Astrocyte of the spinal cord (primary cell): ENCODE data around the gene MRPL46.
"Not testable (repeated sequence)": the region's sequence is repeated elsewhere in the genome, so short reads cannot be mapped to it uniquely, and the experiment has no call there.

Experiments used
- DNase-seq: peaks from one replicate; pipeline ENCODE4 v3.0.0; 2011; ENCODE audit warnings: low read depth, low spot score
- H3K4me3 ChIP-seq: 2 replicates; pipeline ENCODE4 v1.5.1; 2011; ENCODE audit warnings: low read depth, mild to moderate bottlenecking, low read length, moderate library complexity
- CTCF ChIP-seq: IDR thresholded peaks from 2 replicates; pipeline ENCODE4 v1.5.1; 2012; ENCODE audit warnings: low read depth, mild to moderate bottlenecking, low read length, inconsistent platforms
- in situ Hi-C: cut with HindIII; loops from 2 replicates; pipeline ENCODE4 v1.10.0; 2017; ENCODE audit warnings: low sequenced_read_pairs

The MRPL46 gene

DNA sequence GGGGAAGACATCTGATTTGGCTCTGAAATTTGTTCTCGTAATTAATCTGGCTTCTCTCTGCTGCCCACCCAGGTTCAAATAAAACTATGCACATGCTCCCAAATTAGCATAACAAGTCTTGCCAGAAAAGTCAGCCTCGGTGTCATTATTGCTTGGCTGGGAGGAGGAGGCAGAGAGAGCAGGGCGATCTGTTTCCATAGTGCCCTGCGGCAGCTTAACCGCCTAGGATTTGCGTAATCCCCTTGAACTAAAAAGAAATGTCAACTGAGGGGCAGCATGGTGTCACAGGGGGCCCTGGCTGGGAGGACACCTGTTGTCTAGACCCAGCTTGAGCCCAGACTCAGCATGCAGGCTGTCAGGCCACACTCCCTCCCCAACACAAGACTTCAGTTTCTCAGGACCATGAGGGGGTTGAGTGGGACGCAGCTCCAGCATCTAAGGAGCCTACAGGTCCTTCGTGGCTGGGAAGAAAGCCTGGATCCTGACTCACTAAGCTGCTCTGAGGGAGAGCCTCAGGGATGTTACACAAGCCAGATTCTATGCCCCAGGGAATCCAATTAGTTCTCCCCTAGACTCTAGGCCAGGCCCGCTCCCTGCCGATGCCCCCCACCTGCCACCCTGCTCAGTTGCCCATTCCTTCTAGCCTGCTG lies 17.6 kb upstream of the MRPL46 start:
- H3K4me3 ChIP-seq: no peak overlapping the region
- in situ Hi-C loops: no loop called here
- TF ChIP-seq CTCF: no peak
- DNase-seq: peak; percentile 12

DNA sequence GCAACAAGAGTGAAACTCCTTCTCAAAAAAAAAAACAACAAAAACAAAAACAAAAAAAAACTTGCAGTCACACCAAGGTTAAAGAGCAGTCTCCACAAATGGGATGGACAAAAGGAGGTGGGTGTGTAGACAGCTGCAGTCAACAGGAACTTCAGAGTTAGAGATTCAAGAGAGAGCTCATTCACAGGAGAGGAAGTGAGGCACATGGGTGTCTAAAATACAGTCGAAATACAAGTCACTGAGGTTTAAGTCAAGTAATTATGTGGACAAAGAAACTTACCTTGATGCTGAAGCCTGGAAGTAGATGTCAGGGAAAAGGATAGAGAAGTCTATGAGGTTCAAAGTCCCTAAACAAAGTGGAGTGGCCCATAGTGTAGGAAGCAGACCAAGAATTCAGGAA lies 15.1 kb upstream of the MRPL46 start:
- no peak overlapping the region for H3K4me3 ChIP-seq
- DNase-seq: no peak
- in situ Hi-C loops: no loop called here
- TF ChIP-seq CTCF: no peak

- no peak for DNase-seq
- no peak for TF ChIP-seq CTCF
- no peak overlapping the region for H3K4me3 ChIP-seq
- in situ Hi-C loops: no loop called here
These were observed 13.8 kb upstream of the MRPL46 start for GRCh38 chr15:88480981-88481380.

GRCh38 chr15:88479169-88479568 lies 12.0 kb upstream of the MRPL46 start:
- no peak for TF ChIP-seq CTCF

DNA sequence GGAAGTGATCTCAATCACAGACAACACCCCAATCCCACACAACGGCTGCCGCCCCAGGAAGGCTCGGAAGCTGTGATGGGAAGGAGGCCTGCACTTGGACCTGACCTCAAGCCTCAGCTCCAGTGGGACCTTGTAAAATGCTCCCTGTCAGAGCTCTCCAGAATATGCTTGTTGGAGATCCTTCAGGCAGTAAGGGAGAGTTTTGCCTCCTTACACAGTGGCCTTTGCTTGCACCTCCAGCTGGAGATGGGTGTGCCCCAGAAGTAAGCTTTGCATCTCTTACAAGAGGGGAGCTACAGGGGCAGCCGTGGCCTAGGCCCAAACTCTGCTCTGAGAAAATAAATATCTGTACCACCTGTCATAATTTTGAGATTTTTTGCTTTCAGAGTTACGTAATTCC lies 10.7 kb upstream of the MRPL46 start:
- no peak for DNase-seq
- no peak overlapping the region for H3K4me3 ChIP-seq
- TF ChIP-seq CTCF: no peak
- in situ Hi-C loops: no loop called here

More at GRCh38 chr15:88479169-88479568, 12.0 kb upstream of the MRPL46 start:
- no peak for DNase-seq
- no peak overlapping the region for H3K4me3 ChIP-seq
- in situ Hi-C loops: no loop called here

DNA sequence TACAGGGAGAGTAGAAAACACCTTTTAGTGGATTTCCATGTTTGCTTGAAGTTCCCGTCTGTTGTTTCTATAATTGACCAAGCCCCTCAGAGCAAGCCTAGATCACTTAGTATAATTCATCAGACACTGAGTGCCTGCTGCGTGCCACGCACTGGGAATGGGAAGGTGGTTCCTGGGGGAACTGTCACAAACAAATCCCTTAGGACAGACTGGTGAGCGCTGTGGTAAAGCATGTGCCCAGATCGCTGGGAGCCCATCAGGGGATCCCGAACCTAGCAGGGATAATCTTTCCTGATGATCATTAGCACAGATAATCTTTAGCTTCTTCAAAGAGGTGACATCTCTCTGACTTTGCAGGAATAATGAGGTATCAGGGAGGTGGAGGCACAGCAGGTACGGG lies 9.9 kb upstream of the MRPL46 start:
- no peak for TF ChIP-seq CTCF
- H3K4me3 ChIP-seq: no peak overlapping the region
- no peak for DNase-seq
- in situ Hi-C loops: no loop called here

GRCh38 chr15:88476635-88477060 lies 9.5 kb upstream of the MRPL46 start:
- H3K4me3 ChIP-seq: no peak overlapping the region
- peak; percentile 51 for TF ChIP-seq CTCF
- DNase-seq: peak; percentile 33
- in situ Hi-C loops: no loop called here

- DNase-seq, in situ Hi-C loops, H3K4me3 ChIP-seq: not testable (repeated sequence)
These were observed 6.6 kb upstream of the MRPL46 start for GRCh38 chr15:88473661-88474293.
